ENCODE results near the gene RPS26. TPM values are rescaled to one million over a fixed set of nuclear protein-coding genes. Genes with fewer than 3 reads are reported as not detected.

RPS26 gene
- total RNA-seq, 4 donors from 2014 or later, result 104 to 1,982 (median 577) TPM

- intact Hi-C loops (cut with DNase I), result no loop called here
Observed at GRCh38 chr12:56082967-56083366, 41.2 kb downstream of the RPS26 start.

GRCh38 chr12:56084958-56085543, 43.3 kb downstream of the RPS26 start:
- Histone ChIP-seq H3K4me1 (peaks cover 5 to 7% (median 6%) of the 10 kb centered on the region in 4 donors), H3K4me3 (no peak overlapping the region), H3K9me3 (no peaks in the 10 kb centered on the region), H3K27me3 (peaks cover 0 to 28% (median 8%) of the 10 kb centered on the region in 4 donors), H3K36me3 (no peaks in the 10 kb centered on the region), H3K27ac (replicated peaks in 1 of 4) (no peak overlapping the region)
- intact Hi-C loops (cut with DNase I), result no loop called here
- TF ChIP-seq CTCF (IDR thresholded peaks at IDR 0.05), result no peak
- TF ChIP-seq POLR2A (IDR thresholded peaks at IDR 0.05; ENCODE audit: low read depth), result no peak
- no peak for TF ChIP-seq EP300 (IDR thresholded peaks at IDR 0.05)
- TF ChIP-seq POLR2AphosphoS5 (IDR thresholded peaks at IDR 0.05), result no peak
- 83% methylated on average over 15 of the region's 15 CpGs for WGBS
- DNase-seq (ENCODE audit: extremely low spot score), result no peak

More at GRCh38 chr12:56082967-56083366, 41.2 kb downstream of the RPS26 start:
- Histone ChIP-seq H3K36me3 (no peaks in the 10 kb centered on the region), H3K9me3 (no peaks in the 10 kb centered on the region), H3K27ac (replicated peaks in 1 of 4) (peak overlapping the region in 2 of 4 donors; percentile 3 to 51), H3K4me1 (peaks cover 7 to 23% (median 20%) of the 10 kb centered on the region in 4 donors), H3K4me3 (no peak overlapping the region), H3K27me3 (peaks cover 0 to 32% (median 12%) of the 10 kb centered on the region in 4 donors)
- no peak for DNase-seq (ENCODE audit: extremely low spot score)
- WGBS, result 92% methylated on average over 1 of the region's 3 CpGs
- TF ChIP-seq POLR2AphosphoS5 (IDR thresholded peaks at IDR 0.05) (peak in 1 of 2 donors; percentile 15), EP300 (IDR thresholded peaks at IDR 0.05) (no peak)

GRCh38 chr12:56086096-56086495, 44.4 kb downstream of the RPS26 start:
- H3K9me3 ChIP-seq, result no peaks in the 10 kb centered on the region
- 84% methylated on average over 3 of the region's 3 CpGs for WGBS
- no peaks in the 10 kb centered on the region for H3K4me1 ChIP-seq

GRCh38 chr12:56086608-56087007, 44.9 kb downstream of the RPS26 start:
- intact Hi-C loops (cut with DNase I), result no loop called here
- DNase-seq (ENCODE audit: extremely low spot score), result no peak
- WGBS, result 86% methylated on average over 6 of the region's 6 CpGs
- Histone ChIP-seq H3K9me3 (no peaks in the 10 kb centered on the region), H3K4me1 (no peaks in the 10 kb centered on the region), H3K4me3 (no peak overlapping the region), H3K27me3 (peaks cover 0 to 12% (median 0%) of the 10 kb centered on the region in 4 donors), H3K27ac (replicated peaks in 1 of 4) (no peak overlapping the region), H3K36me3 (no peaks in the 10 kb centered on the region)
- no peak for TF ChIP-seq POLR2A (IDR thresholded peaks at IDR 0.05; ENCODE audit: low read depth)
- no peak for TF ChIP-seq CTCF (IDR thresholded peaks at IDR 0.05)
- no peak for TF ChIP-seq POLR2AphosphoS5 (IDR thresholded peaks at IDR 0.05)
- no peak for TF ChIP-seq EP300 (IDR thresholded peaks at IDR 0.05)

More at GRCh38 chr12:56086096-56086495, 44.4 kb downstream of the RPS26 start:
- DNase-seq (ENCODE audit: extremely low spot score), result no peak
- intact Hi-C loops (cut with DNase I), result no loop called here
- no peak for TF ChIP-seq POLR2AphosphoS5 (IDR thresholded peaks at IDR 0.05)
- TF ChIP-seq POLR2A (IDR thresholded peaks at IDR 0.05; ENCODE audit: low read depth), result no peak
- TF ChIP-seq CTCF (IDR thresholded peaks at IDR 0.05), result no peak
- TF ChIP-seq EP300 (IDR thresholded peaks at IDR 0.05), result no peak
- Histone ChIP-seq H3K4me3 (no peak overlapping the region), H3K27ac (replicated peaks in 1 of 4) (no peak overlapping the region), H3K36me3 (no peaks in the 10 kb centered on the region), H3K27me3 (peaks cover 0 to 17% (median 0%) of the 10 kb centered on the region in 4 donors)

- peak overlapping the region in 1 of 4 donors; percentile 36 for H3K27ac ChIP-seq (replicated peaks in 1 of 4)
- H3K9me3 ChIP-seq, result no peaks in the 10 kb centered on the region
- 86% methylated on average over 5 of the region's 6 CpGs for WGBS
- intact Hi-C loops (cut with DNase I), result no loop called here
- H3K27me3 ChIP-seq, result peaks cover 0 to 9% (median 0%) of the 10 kb centered on the region in 4 donors
- no peaks in the 10 kb centered on the region for H3K4me1 ChIP-seq
- no peak for DNase-seq (ENCODE audit: extremely low spot score)
- H3K36me3 ChIP-seq, result no peaks in the 10 kb centered on the region
- TF ChIP-seq CTCF (IDR thresholded peaks at IDR 0.05) (no peak), EP300 (IDR thresholded peaks at IDR 0.05) (no peak), POLR2AphosphoS5 (IDR thresholded peaks at IDR 0.05) (no peak), POLR2A (IDR thresholded peaks at IDR 0.05; ENCODE audit: low read depth) (no peak)
- H3K4me3 ChIP-seq, result no peak overlapping the region
Observed at GRCh38 chr12:56087220-56087619, 45.5 kb downstream of the RPS26 start.

Other genes starting within 250 kb of the RPS26 start
- gene SARNP, start 224.2 kb upstream of the RPS26 start, total RNA-seq, result 10 to 100 TPM; 57.7 to 78.0 (median 70.1) TPM
- gene ORMDL2, start 223.9 kb upstream of the RPS26 start, total RNA-seq, result 10 to 100 TPM in 2 of 4 donors, 1 to 10 TPM in 2; 8.3 to 15.7 (median 11.8) TPM
- gene DNAJC14, start 212.3 kb upstream of the RPS26 start, total RNA-seq, result 10 to 100 TPM; 23.7 to 33.7 (median 30.0) TPM
- 10 to 100 TPM in 2 of 4 donors, 1 to 10 TPM in 2; 5.5 to 17.4 (median 8.5) TPM for gene MMP19, start 199.0 kb upstream of the RPS26 start, total RNA-seq
- gene PYM1, start 114.0 kb upstream of the RPS26 start, total RNA-seq, result 10 to 100 TPM; 24.2 to 29.5 (median 26.7) TPM
- gene DGKA, start 110.8 kb upstream of the RPS26 start, total RNA-seq, result 10 to 100 TPM; 18.7 to 39.7 (median 24.7) TPM
- gene PMEL, start 75.9 kb upstream of the RPS26 start, total RNA-seq, result 1 to 10 TPM in 1 of 4 donors, under 1 TPM in 1, not detected in 2; 0.66 to 2.2 TPM
- gene CDK2, start 75.1 kb upstream of the RPS26 start, total RNA-seq, result 10 to 100 TPM; 35.3 to 84.9 (median 57.1) TPM
- gene RAB5B, start 67.8 kb upstream of the RPS26 start, total RNA-seq, result 100 to 1,000 TPM; 116 to 189 (median 138) TPM
- gene SUOX, start 44.6 kb upstream of the RPS26 start, total RNA-seq, result 10 to 100 TPM; 18.3 to 29.0 (median 25.3) TPM
- gene IKZF4, start 20.9 kb upstream of the RPS26 start, total RNA-seq, result 10 to 100 TPM in 2 of 4 donors, 1 to 10 TPM in 2; 6.2 to 20.4 (median 9.7) TPM
- 10 to 100 TPM; 13.9 to 25.0 (median 19.0) TPM for gene ERBB3, start 38.2 kb downstream of the RPS26 start, total RNA-seq
- 100 to 1,000 TPM in 2 of 4 donors, 10 to 100 TPM in 2; 90.5 to 133 (median 105) TPM for gene PA2G4, start 62.6 kb downstream of the RPS26 start, total RNA-seq
- gene RPL41, start 74.7 kb downstream of the RPS26 start, total RNA-seq, result 1,000 to 10,000 TPM; 1,962 to 4,166 (median 3,502) TPM
- gene ZC3H10, start 76.3 kb downstream of the RPS26 start, total RNA-seq, result 1 to 10 TPM; 5.0 to 7.9 (median 6.6) TPM
- 100 to 1,000 TPM; 151 to 245 (median 214) TPM for gene ESYT1, start 86.3 kb downstream of the RPS26 start, total RNA-seq
- gene MYL6B, start 110.7 kb downstream of the RPS26 start, total RNA-seq, result 10 to 100 TPM; 28.5 to 39.4 (median 33.6) TPM
- 1,000 to 10,000 TPM; 5,145 to 8,531 (median 5,986) TPM for gene MYL6, start 116.4 kb downstream of the RPS26 start, total RNA-seq
- 100 to 1,000 TPM in 2 of 4 donors, 10 to 100 TPM in 2; 62.1 to 111 (median 94.3) TPM for gene SMARCC2, start 147.6 kb downstream of the RPS26 start, total RNA-seq
- gene RNF41, start 180.0 kb downstream of the RPS26 start, total RNA-seq, result 100 to 1,000 TPM in 3 of 4 donors, 10 to 100 TPM in 1; 64.4 to 165 (median 109) TPM
- 10 to 100 TPM; 27.0 to 36.4 (median 30.9) TPM for gene NABP2, start 182.4 kb downstream of the RPS26 start, total RNA-seq
- not detected for gene SLC39A5, start 188.1 kb downstream of the RPS26 start, total RNA-seq
- gene ANKRD52, start 216.5 kb downstream of the RPS26 start, total RNA-seq, result 10 to 100 TPM; 13.8 to 31.5 (median 19.6) TPM
- gene COQ10A, start 225.0 kb downstream of the RPS26 start, total RNA-seq, result 10 to 100 TPM; 12.4 to 22.8 (median 15.7) TPM

All from esophagus muscularis mucosa (tissue), 4 donors.